GM23248 (cell line): Measurements from ENCODE around the gene CDX1.

Source experiments
- EZH2 ChIP-seq: fragments of 200-600 bp; sonication (generic); IDR thresholded peaks from 2 replicates; pipeline ENCODE4 v1.6.1; 2018; ENCODE audit warnings: antibody characterized with exemption, mild to moderate bottlenecking; ENCODE audit not compliant: insufficient read depth, poor library complexity, severe bottlenecking
- EZH2phosphoT487 ChIP-seq: fragments of 200-600 bp; sonication (generic); IDR thresholded peaks from 2 replicates; pipeline ENCODE4 v1.6.1; 2018; ENCODE audit warnings: antibody characterized with exemption, moderate library complexity, mild to moderate bottlenecking, low read depth; ENCODE audit not compliant: insufficient read depth

DNA sequence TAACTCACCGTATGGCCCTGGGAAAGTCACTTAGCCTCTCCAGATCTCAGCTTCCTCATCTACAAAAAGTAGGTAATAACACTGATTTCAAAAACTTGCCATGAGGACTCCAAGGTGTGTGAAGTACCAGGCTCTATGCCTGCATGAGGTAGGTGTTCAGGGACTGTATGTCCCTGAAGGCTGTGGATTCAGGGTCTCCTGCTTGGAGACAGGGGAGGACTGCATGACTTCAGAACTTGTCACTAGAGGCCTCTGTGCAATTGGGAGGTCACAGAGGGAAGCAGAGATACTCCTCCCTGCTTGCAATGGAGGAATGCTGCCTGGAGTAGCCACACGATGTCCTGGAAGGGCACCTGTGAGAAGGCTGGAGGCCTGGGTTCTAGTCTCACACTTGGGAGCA, 13.1 kb upstream of the CDX1 start:
- TF ChIP-seq EZH2: no peak
- no peak for TF ChIP-seq EZH2phosphoT487
